GM21381 (cell line): ENCODE data around the gene SETD3.
"Not testable (repeated sequence)": the region's sequence is repeated elsewhere in the genome, so short reads cannot be mapped to it uniquely, and the experiment has no call there.

ENCODE experiments used
- ATAC-seq: cut with Tn5 transposase; IDR thresholded peaks from one replicate; pipeline ENCODE4 v1.9.1; 2021; ENCODE audit warnings: mild to moderate bottlenecking, moderate library complexity; ENCODE audit not compliant: unreplicated experiment

The SETD3 gene

DNA sequence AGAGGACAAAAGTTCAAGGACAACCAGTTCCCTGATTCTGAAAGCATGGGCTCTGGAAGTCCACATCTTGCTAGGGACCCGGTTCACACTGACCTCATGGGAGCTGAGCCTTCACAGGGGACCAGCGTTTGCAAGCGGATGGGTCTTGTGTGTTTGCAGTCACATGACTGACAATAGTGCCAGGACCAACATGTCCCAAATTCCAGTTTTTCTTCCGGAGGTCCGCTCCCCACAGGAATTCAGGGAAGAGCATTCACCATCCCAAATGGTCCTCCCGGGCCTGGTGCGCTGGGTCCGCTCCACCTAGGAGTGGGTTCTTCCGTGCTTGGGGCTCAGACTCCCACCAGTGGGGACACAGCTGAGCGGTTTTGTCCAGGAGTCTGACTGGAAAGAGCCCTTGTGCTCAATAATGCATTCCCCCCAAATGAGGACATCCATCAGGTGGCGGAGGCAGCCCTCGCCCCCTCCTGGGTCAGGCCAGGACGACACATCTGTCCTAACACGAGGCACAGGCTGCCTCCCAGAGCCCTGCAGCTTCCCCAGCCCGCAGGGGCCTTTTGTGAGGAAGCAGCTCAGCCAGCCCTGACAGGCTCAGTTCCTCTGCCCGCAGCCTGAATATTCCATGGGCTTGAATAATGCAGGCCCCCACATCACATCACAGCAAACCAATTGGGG lies 116.9 kb downstream of the SETD3 start:
- no peak for ATAC-seq

DNA sequence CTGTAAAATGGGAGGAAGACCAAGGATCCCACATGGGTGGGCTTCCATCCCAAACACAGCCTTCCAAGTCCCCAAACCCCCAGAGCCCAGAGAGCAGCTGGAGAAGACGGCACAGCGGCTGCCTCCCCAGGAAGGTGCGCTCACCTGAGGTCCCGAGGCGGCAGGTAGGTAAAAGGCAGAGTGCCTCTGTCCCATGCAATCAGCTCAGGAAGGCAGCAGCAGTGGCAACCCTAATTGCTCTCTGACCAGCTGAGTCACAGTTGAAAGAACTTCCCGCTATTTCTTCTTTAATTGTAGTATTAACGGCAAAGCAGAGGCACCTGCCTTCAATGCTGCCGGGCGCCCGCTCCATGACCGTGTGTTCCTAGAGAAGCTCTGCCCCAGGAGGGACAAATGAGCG lies 117.6 kb downstream of the SETD3 start:
- no peak for ATAC-seq

DNA sequence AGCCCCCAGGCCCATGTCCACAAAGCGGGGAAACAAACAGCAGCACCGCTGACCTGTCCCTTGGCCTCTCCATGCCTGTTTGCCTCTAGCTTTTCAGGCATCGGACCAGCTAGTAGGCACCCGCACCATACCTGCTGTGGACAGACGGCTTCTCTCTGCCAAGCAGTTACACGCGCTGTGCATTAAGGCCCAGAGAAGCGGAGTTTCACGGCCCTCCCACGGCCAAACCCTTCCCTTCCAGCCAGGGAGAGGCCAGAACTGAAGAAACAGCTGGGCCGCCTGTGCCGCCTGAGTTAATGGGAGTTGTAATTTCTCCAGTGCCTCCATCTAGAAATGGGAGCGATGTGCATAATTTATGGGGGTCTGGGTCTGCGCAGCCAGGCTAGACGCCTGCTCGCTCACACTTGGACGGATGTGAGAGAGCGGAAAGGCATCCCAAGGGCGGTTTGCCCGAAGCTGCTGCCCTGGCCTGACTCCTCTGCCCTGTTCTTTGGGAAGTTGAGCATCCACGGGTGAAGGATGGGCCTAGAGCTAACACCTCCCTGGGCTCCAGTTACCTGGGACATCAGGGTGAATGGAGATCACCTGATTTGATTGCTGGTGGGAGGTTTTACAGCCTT lies 119.0 kb downstream of the SETD3 start:
- no peak for ATAC-seq

DNA sequence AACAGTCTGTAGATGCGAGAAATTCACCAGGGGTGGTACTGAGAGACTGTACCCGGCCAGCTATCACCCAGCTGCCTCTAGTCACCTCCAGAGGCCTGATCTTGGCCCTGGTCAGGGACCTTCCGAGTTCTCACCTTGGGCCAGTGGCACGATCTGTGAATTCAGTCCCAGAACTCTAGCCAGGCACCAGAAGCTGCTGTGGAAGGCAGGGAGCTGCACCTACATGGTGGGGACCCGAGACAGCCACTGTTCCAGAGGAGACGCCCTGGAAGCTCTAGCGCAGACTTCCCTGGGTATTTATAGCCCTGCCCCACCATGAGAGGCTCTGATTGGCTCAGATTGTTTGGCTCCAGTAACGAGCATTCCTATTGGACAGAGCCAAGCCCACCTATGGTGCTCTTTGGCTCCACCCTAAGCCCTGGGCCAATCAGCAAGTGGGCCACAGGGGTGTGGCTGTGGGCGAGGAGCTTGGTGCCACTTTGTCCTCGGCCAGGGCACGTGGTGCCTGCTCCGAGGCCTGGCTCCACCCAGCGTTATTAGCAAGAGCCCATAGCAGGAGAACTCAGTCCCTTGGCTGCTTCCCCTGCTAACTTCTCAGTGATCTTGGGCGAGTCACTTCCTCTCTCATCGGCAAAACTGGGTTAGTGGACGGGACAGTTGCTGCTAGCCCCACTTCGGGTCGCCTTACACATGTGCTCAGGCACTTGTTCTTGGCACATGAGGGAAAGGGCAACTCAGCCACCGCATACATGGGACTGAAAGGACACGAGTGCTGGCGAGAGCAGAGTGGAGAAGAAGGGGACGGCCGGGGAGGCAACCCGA lies 119.7 kb downstream of the SETD3 start:
- ATAC-seq: no peak

DNA sequence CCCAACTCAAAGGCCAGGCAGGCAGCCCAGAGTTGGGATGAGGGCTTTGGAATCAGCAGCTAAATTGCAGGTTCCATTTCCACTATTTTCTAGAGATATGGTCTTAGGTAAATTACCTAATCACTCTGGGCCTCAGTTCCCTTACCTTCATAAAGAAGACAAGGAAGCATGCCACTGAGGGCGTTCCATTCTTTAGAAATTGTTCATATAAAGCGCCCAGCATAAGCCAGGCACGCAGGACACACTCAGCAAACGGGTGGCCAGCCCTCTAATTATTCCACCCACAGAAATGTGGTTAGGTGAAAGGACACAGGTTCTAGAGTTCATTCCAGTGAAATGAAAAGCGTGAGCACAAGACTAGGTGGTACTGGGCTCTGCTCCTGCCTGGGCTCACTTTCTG lies 120.8 kb downstream of the SETD3 start:
- ATAC-seq: no peak

DNA sequence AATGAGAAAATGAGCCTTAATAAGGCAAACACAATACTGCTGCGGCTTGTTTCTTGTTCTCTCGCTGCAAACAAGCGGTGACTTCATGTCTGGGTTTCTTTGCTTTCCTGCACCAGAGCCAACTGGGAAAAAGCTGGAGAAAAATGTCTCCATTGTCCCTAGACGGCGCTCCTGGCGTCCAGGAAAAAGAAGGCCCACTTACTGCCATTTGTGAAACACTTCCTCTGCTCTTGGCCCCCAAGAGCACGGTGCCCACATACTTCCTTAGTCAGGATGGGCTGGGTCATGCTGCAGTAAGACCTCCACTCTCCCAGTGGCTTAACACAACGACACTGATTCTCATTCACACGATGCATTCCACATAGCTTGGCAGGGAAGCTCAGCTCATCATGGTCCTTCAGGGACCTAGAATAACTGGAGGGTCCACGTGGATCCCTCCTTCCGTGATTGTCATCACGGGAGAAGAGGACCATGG lies 122.7 kb downstream of the SETD3 start:
- ATAC-seq: no peak

DNA sequence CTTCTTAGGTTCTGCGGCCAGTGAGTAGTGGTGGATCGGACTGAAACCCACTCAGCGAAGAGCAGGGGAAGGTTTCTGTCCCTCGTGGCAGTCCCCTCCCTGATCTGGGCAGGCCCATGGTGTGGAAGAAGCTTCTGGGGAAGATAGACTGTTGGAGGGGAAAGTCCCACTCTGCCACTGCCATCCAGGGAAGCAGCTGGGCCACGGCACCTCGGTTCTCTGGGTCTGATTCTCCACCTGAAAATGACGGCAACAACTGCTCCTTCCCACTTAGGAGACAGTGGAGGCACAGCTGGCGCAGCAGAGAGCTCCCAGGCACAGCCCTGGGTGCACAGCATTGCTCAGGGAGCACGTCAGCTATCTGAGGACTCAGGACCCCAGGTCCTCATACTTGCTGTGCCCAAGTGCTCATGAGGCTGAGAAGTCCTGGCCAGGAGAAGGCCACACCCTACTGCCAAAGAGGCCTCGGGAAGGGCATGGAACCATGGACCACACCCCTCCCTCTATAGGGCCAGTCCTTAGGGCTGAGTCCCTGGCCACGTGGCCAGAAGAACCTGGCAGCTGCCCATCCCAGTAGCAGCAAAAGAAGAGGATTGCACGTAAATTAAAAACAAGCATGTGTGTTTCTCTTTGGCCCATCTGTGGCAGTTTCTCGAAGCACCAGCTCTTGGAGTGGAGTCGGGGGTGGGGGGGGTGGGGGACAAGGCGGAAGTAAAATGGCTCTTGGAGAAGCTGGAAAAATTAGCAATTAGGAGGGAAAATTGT lies 123.3 kb downstream of the SETD3 start:
- ATAC-seq: no peak

DNA sequence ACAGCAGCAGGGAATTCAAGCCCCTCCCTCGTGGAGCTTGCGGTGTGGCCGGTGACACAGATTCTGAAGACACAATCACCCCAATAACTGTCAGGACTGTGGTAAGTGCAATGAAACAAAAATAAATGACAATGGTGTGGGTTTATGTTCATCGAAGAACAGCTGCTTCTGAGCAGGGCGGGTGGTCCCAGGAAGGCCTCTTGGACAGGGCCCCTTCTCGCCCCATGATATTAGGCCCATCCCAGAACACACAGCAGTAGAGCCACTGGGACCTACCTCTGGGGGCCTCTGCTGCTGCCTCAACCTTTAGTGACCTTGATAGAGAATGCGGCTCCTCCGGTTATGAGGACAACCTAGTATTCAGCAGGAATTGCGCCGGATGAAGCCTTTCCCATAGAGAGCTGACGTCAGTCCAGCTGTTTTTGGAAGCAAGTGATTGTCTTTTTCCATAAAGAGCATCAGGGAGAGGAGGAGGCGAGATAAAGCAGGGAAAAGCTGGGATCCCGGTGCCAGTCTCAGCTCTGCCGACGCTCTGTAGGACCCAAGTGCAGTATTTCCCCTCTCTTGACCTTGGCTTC lies 124.5 kb downstream of the SETD3 start:
- ATAC-seq: no peak

DNA sequence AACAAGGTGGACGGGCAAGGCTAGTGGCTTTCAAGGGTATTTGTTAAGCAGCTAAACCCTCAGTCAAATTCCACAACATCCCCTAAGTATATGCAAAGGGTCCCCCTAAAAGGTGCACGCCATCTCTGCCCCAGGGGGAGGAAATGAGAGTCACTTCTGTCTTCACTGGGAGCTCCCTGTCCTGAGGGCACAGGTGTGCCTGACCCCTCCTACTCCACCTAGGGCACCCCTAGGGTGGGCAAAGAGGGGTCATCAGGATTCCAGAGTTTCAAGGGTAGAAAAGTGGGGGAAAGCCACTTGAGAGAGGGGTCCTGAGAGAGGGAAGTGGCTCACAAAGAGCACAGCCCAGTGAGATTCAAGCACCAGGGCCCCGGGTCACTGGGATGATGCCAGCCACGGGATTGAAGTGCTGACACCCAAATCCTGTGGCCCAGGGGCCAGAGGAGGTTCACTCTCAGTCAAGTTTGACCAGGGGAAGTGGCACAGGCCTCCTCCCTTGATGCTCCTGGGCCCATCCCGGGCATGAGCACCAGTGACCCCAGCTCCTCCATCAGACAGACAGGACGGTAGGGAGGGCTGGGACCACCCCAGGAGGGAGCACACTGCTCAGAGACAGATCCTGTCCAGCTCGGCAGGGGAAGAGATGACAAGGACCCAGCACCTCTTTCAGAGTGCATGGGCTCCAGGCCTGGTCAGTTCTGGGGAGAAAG lies 126.3 kb downstream of the SETD3 start:
- ATAC-seq: no peak

DNA sequence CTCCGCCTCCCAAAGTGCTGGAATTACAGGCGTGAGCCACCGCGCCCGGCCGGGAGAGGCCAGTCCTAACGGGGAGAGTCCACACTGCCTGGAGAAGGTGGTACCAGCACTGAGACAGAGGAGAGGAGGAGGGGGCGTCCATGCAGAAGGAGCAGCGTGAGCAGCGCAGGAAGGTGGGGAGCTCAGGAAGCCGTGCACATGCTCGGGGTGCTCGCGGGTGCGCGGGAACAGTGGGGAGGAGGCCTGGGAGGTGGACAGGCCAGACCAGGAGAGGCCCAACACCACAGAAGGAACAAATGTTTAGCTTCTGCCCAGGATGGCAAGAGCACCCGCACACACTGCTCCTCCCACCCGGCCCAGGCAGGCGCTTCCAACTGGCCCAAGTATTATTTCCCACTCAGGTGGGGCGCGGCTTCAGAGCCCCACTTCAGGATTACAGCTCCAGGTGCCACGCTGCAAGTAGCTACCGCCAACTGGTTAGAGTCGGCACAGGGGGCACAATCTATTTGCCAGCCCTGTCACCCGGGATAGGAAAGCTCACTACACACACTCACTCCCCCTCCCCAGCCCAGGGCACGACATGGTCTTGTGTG lies 127.9 kb downstream of the SETD3 start:
- no peak for ATAC-seq

DNA sequence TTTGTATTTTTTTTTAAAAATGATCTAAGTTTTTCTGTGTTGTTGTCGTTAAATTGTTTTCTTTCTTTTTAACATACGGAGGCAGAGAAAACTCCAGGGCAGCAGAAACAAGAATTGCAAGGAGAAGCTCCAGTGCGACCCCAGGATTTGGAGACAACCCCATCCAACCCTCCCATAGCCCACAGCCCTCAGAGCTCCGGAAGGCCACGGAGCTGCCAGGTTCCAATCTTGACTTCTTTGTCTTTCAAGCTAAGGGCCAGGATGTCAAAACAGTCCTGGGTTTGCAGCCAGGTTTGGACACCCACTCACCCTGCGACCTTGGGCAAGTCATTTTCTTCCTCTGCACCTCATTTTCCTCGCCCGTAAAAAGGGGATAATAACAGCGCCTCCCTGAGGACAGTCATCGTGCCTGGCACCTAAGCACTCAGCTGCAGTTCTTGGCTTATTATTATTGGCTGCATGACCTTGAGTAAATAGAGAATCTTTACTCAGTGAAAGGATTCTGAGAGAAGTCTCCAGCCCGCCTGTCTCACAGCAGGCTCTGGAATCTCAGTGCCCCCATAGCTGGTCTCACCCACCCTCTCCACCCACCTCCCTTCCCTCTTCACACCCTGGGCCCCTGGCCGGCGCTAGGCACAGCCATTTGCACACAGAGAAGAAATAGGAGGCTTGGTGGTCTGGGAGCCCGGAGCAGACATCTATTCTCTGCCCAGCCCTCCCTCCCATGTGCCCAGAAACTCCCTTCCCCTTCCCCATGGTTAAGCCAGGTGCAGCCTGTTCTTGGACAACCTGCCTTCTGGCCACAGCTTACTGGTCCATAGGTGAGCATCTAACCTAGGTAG lies 129.3 kb downstream of the SETD3 start:
- ATAC-seq: no peak

DNA sequence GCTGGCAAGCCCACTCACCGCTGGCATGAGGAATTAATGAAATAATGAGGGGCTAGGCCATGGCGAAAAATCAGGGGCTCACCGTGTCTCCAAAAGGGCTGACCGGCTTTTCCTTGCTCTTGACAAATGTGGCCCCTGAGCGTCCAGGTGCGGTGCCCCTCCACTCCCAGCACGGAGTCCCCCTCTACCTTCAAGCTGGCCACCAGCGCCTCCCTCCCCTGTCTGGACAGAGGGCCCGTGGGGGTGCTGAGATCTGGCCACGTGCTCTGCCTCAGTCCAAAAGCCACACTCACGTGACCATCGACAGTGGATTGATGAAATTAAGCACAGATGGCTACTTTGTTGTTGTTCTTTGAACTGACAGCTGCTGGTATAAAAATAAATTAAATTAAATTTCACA lies 129.9 kb downstream of the SETD3 start:
- no peak for ATAC-seq

DNA sequence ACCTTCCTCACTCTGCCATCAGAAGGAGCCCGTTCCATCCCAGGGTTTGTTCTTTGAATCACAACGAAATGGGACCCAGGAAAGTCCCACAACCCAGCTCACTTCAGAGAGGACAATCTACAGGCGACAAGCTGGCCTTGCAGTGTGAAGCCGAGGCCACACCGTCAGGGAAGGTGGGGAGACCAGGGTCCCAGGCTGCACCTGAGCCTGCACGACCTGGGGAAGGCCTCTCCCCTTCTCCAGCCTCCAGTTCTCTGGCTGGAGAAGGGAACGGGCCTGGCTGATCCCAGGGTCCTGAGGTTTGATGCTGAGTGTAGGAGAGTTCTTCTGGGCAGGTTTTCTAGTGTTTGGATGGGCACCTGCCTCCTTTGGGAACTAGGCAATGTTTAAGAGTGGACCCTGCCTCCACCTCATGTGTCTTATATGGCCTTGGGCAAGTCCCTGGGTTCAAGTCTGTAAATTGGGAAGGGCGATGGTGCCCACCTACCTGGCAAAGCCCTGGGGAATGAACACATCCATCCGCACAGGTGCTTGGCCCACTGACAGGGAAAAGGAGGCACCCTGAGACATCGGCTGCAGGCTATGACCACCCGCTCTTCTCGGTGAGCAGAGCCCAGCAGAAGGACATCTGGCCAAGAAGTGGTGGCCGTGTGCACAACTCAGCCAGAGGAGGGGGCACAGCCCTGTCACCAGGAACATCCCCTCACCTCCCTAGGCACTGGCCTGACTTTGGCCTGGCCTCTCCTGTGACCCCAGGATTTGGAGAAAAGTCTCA lies 130.8 kb downstream of the SETD3 start:
- no peak for ATAC-seq

DNA sequence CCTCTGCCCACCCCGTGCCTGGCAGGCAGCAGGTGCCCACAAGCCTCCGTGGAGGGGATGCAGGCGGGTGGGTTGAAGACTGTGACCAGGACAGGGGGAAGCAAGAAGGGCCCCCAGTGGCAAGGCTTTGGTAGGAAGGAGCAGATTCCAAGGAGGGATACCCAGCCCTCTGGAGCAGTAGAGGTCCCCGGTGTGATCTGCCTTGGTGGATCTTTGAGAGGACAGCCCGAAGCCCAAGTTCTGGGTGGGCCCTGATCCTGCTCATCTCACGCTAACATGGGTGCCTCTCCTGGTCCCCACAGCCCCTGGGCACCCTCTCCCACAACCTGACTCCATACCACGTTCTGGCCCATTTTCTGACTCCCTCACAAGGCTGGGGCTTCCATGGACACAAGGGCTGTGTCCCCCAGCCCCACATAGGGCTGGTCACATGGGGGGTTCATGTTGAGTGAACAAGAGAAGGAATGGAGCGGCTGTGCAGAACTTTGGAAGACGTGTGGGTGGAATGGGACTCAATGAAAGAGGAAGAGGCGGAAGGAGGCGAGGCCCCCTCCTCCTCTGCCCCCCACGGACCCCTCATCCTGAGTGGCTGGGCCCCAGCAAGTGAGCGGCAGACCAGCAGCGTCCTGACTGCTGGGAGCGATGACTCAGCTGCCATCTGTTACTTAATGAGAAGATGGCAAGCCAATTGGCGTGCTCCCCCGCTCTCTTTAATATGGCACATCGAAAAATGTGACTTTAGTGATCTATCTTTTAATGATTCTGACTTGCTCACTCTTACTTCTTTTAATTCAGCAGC lies 131.6 kb downstream of the SETD3 start:
- no peak for ATAC-seq

DNA sequence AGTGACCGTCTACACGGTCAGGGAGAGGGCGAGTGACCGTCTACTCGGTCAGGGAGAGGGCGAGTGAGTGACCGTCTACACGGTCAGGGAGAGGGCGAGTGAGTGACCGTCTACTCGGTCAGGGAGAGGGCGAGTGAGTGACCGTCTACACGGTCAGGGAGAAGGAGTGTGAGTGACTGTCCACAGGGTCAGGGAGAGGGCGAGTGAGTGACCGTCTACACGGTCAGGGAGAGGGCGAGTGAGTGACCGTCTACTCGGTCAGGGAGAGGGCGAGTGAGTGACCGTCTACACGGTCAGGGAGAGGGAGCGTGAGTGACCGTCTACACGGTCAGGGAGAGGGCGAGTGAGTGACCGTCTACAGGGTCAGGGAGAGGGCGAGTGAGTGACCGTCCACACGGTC lies 132.4 kb downstream of the SETD3 start:
- not testable (repeated sequence) for ATAC-seq
